GM10248 (cell line): Measurements from ENCODE around the gene CCN6.

Source experiments
- CTCF ChIA-PET: fragments of 300-600 bp; sonication (Branson Sonifier 250); formaldehyde crosslinking; extraction: SDS; loops from one replicate; lab custom pipeline; 2021; ENCODE audit warnings: antibody characterized with exemption; lab: Yijun Ruan, JAX
- POLR2A ChIA-PET: fragments of 350-650 bp; sonication (Branson Sonifier 250); formaldehyde crosslinking; extraction: SDS; loops from one replicate; lab custom pipeline; 2020; ENCODE audit warnings: antibody characterized with exemption; lab: Yijun Ruan, JAX
- DNase-seq: peaks from one replicate; pipeline ENCODE4 v3.0.0; 2012; ENCODE audit errors: extremely low spot score
- CTCF ChIP-seq: IDR thresholded peaks from 2 replicates; pipeline ENCODE4 v1.5.1; 2012; ENCODE audit warnings: mild to moderate bottlenecking, low read depth; ENCODE audit errors: extremely low read depth, missing control alignments, control extremely low read depth

Gene CCN6

GRCh38 chr6:112010328-112010727 lies 43.6 kb upstream of the CCN6 start:
- no peak for DNase-seq
- ChIA-PET CTCF (interaction anchor here (1.0 to 3.6 kb wide), 11 partner anchors 10 to 300 kb away, joined by 3 to 19 read pairs (median 6); no protein-coding TSS in a partner anchor), POLR2A (no interaction called here)
- peak; percentile 4 for TF ChIP-seq CTCF

GRCh38 chr6:112013051-112013450 lies 40.9 kb upstream of the CCN6 start:
- no peak for DNase-seq
- POLR2A ChIA-PET = no interaction called here
- CTCF ChIA-PET = interaction anchor here (1.3 to 1.9 kb wide), 3 partner anchors 19 to 31 kb away, joined by 3 to 7 read pairs (median 3); no protein-coding TSS in a partner anchor
- TF ChIP-seq CTCF = no peak

GRCh38 chr6:112014483-112014882 lies 39.4 kb upstream of the CCN6 start:
- POLR2A ChIA-PET = no interaction called here
- no peak for TF ChIP-seq CTCF
- CTCF ChIA-PET = interaction anchor here (1.1 to 1.9 kb wide), 3 partner anchors 14 to 271 kb away, joined by 3 to 8 read pairs (median 7); no protein-coding TSS in a partner anchor
- no peak for DNase-seq

- no peak for TF ChIP-seq CTCF
- ChIA-PET POLR2A (no interaction called here), CTCF (interaction anchor here (0.7 to 3.2 kb wide), 5 partner anchors 13 to 307 kb away, joined by 3 to 27 read pairs (median 4); no protein-coding TSS in a partner anchor)
- no peak for DNase-seq
Measured at GRCh38 chr6:112015725-112016124, 38.2 kb upstream of the CCN6 start.

- ChIA-PET POLR2A (no interaction called here), CTCF (interaction anchor here (0.7 to 3.2 kb wide), 7 partner anchors 12 to 321 kb away, joined by 3 to 27 read pairs (median 4); no protein-coding TSS in a partner anchor)
- DNase-seq = no peak
- no peak for TF ChIP-seq CTCF
Measured at GRCh38 chr6:112016320-112016719, 37.6 kb upstream of the CCN6 start.

- ChIA-PET POLR2A (no interaction called here), CTCF (interaction anchor here (0.7 to 3.2 kb wide), 12 partner anchors 9 to 1006 kb away, joined by 3 to 27 read pairs (median 6); no protein-coding TSS in a partner anchor)
Measured at GRCh38 chr6:112017169-112017568, 36.7 kb upstream of the CCN6 start.

More at GRCh38 chr6:112017169-112017568, 36.7 kb upstream of the CCN6 start:
- no peak for TF ChIP-seq CTCF
- no peak for DNase-seq
